ENCODE results near the gene CASK. TPM values are rescaled to one million over a fixed set of nuclear protein-coding genes. Genes with fewer than 3 reads are reported as not detected.

Gene CASK
- total RNA-seq, 1 experiment from 2014 or later = 54.6 TPM

DNA sequence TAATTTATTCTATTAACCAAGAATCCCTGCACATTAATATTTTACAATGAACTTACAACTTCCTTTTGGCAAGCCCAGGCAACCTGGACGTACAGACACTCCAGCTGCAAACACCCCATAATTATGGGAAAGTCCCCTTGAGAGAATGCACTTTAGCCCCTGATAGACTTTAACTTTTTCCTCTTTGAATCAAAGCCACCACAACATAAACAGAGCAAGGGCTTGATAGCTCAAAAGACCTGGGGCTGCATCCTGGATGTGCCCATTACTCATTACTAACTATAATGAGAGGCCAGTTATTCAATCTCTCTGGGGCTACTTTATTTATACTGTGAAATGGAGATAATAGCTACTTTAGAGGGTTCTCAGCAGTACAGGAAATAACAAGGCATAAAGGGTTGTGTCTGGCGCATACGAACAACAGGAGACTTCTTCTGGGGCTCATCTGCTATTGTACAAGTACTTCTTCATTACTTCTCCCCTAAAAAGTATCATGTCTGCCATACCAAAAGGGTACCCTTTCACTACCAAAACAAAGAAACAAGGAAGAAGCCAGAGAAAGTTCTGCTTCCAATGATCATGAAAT, 54.9 kb downstream of the CASK start:
- Mint-ChIP-seq H3K27me3 (ENCODE audit: low read depth) (no peaks in the 10 kb centered on the region), H3K27ac (no peak overlapping the region), H3K4me1 (peaks cover 36% of the 10 kb centered on the region), H3K9me3 (0 out of 2 replicates have a peak, but pooled peaks cover 5% of the 10 kb centered on the region), H3K4me3 (no peak overlapping the region), H3K36me3 (no peaks in the 10 kb centered on the region)
- ATAC-seq = no peak
- TF ChIP-seq FOXJ3 (CRISPR knock-in tag; IDR thresholded peaks at IDR 0.05; ENCODE audit: borderline replicate concordance) = no peak
- TF ChIP-seq IRF2 (CRISPR knock-in tag; IDR thresholded peaks at IDR 0.05; ENCODE audit: borderline replicate concordance, low read depth) = no peak
- TF ChIP-seq FOXK1 (CRISPR knock-in tag; IDR thresholded peaks at IDR 0.05) = no peak
- TF ChIP-seq USF2 (CRISPR knock-in tag; IDR thresholded peaks at IDR 0.05) = no peak
- no peak for TF ChIP-seq SMAD4 (CRISPR knock-in tag; IDR thresholded peaks at IDR 0.05)
- TF ChIP-seq GTF2I (CRISPR knock-in tag; conservative IDR thresholded peaks at IDR 0.05) = no peak
- no peak for TF ChIP-seq ATF1 (CRISPR knock-in tag; IDR thresholded peaks at IDR 0.05)
- TF ChIP-seq, protein P1, sequence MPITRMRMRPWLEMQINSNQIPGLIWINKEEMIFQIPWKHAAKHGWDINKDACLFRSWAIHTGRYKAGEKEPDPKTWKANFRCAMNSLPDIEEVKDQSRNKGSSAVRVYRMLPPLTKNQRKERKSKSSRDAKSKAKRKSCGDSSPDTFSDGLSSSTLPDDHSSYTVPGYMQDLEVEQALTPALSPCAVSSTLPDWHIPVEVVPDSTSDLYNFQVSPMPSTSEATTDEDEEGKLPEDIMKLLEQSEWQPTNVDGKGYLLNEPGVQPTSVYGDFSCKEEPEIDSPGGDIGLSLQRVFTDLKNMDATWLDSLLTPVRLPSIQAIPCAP (CRISPR knock-in tag; IDR thresholded peaks at IDR 0.05) = no peak
- no peak for TF ChIP-seq NR1H2 (CRISPR knock-in tag; IDR thresholded peaks at IDR 0.05)
- TF ChIP-seq, protein P2, sequence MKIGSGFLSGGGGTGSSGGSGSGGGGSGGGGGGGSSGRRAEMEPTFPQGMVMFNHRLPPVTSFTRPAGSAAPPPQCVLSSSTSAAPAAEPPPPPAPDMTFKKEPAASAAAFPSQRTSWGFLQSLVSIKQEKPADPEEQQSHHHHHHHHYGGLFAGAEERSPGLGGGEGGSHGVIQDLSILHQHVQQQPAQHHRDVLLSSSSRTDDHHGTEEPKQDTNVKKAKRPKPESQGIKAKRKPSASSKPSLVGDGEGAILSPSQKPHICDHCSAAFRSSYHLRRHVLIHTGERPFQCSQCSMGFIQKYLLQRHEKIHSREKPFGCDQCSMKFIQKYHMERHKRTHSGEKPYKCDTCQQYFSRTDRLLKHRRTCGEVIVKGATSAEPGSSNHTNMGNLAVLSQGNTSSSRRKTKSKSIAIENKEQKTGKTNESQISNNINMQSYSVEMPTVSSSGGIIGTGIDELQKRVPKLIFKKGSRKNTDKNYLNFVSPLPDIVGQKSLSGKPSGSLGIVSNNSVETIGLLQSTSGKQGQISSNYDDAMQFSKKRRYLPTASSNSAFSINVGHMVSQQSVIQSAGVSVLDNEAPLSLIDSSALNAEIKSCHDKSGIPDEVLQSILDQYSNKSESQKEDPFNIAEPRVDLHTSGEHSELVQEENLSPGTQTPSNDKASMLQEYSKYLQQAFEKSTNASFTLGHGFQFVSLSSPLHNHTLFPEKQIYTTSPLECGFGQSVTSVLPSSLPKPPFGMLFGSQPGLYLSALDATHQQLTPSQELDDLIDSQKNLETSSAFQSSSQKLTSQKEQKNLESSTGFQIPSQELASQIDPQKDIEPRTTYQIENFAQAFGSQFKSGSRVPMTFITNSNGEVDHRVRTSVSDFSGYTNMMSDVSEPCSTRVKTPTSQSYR (CRISPR knock-in tag; IDR thresholded peaks at IDR 0.05) = no peak
- TF ChIP-seq, protein P3, sequence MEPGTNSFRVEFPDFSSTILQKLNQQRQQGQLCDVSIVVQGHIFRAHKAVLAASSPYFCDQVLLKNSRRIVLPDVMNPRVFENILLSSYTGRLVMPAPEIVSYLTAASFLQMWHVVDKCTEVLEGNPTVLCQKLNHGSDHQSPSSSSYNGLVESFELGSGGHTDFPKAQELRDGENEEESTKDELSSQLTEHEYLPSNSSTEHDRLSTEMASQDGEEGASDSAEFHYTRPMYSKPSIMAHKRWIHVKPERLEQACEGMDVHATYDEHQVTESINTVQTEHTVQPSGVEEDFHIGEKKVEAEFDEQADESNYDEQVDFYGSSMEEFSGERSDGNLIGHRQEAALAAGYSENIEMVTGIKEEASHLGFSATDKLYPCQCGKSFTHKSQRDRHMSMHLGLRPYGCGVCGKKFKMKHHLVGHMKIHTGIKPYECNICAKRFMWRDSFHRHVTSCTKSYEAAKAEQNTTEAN (CRISPR knock-in tag; IDR thresholded peaks at IDR 0.05) = no peak
- ChIA-PET CTCF (no interaction called here), POLR2A (no interaction called here)
- no peak for DNase-seq (ENCODE audit: low spot score)

DNA sequence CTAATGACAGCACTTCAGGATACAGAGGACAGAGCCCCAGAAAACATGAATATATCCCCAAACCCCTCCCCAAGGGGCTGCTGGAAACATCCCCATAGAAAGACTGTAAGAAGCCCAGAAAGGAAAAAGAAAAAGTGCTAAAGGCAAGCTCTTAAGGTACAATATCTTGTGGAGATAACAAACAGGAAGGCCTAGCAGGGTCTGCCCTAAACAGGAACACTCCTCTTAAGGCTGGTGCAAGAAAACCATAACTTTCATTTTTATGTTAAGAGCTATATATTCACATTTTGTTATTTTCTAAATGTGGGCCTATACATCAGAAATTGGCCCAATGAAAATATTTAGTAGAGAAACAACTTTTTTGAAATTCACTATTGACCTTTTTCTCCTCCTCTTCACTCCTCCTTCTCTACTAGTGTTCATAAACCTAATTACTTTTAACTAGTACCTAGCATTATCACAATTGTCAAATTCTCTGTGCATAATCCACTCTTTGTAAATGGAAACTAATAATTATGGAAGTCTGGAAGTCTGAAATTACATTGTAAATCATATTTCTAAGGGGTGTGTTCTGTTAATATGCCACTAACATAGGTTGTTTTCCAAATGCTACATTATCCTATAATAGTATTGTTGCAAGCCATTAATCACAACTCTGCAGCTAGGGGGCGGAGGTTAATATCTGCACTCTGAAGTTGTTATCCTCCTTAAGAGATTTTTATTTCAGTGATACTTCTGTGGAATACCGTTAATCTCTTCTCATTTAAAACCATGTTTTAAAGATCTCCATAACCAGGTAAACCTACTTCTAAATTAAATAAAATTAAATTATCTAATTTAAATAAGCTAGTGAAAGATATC, 59.8 kb downstream of the CASK start:
- DNase-seq (ENCODE audit: low spot score) (no peak), ATAC-seq (no peak)
- no peaks in the 10 kb centered on the region for H3K27me3 Mint-ChIP-seq (ENCODE audit: low read depth)
- no peak overlapping the region for H3K27ac Mint-ChIP-seq
- ChIA-PET CTCF (interaction anchor here (1.0 to 1.3 kb wide), 2 partner anchors 9 to 17 kb away, joined by 3 read pairs; no protein-coding TSS in a partner anchor), POLR2A (no interaction called here)
- 0 out of 2 replicates have a peak, but pooled peaks cover 5% of the 10 kb centered on the region for H3K9me3 Mint-ChIP-seq
- H3K36me3 Mint-ChIP-seq = no peaks in the 10 kb centered on the region
- H3K4me1 Mint-ChIP-seq = peaks cover 14% of the 10 kb centered on the region
- no peak overlapping the region for H3K4me3 Mint-ChIP-seq
- no peak for TF ChIP-seq ZNF423 (CRISPR knock-in tag; IDR thresholded peaks at IDR 0.05)
- TF ChIP-seq RORB (CRISPR knock-in tag; IDR thresholded peaks at IDR 0.05) = no peak
- no peak for TF ChIP-seq ATF1 (CRISPR knock-in tag; IDR thresholded peaks at IDR 0.05)
- no peak for TF ChIP-seq NR1H2 (CRISPR knock-in tag; IDR thresholded peaks at IDR 0.05)
- no peak for TF ChIP-seq IRF2 (CRISPR knock-in tag; IDR thresholded peaks at IDR 0.05; ENCODE audit: borderline replicate concordance, low read depth)
- TF ChIP-seq HMGXB4 (CRISPR knock-in tag; IDR thresholded peaks at IDR 0.05) = no peak
- no peak for TF ChIP-seq MLX (CRISPR knock-in tag; IDR thresholded peaks at IDR 0.05)
- TF ChIP-seq ZNF232 (CRISPR knock-in tag; IDR thresholded peaks at IDR 0.05) = no peak
- TF ChIP-seq, protein P4, sequence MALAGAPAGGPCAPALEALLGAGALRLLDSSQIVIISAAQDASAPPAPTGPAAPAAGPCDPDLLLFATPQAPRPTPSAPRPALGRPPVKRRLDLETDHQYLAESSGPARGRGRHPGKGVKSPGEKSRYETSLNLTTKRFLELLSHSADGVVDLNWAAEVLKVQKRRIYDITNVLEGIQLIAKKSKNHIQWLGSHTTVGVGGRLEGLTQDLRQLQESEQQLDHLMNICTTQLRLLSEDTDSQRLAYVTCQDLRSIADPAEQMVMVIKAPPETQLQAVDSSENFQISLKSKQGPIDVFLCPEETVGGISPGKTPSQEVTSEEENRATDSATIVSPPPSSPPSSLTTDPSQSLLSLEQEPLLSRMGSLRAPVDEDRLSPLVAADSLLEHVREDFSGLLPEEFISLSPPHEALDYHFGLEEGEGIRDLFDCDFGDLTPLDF (CRISPR knock-in tag; IDR thresholded peaks at IDR 0.05) = no peak
- TF ChIP-seq ZNF317 (CRISPR knock-in tag; IDR thresholded peaks at IDR 0.05; ENCODE audit: borderline replicate concordance, low read depth) = no peak
- TF ChIP-seq, protein P5, sequence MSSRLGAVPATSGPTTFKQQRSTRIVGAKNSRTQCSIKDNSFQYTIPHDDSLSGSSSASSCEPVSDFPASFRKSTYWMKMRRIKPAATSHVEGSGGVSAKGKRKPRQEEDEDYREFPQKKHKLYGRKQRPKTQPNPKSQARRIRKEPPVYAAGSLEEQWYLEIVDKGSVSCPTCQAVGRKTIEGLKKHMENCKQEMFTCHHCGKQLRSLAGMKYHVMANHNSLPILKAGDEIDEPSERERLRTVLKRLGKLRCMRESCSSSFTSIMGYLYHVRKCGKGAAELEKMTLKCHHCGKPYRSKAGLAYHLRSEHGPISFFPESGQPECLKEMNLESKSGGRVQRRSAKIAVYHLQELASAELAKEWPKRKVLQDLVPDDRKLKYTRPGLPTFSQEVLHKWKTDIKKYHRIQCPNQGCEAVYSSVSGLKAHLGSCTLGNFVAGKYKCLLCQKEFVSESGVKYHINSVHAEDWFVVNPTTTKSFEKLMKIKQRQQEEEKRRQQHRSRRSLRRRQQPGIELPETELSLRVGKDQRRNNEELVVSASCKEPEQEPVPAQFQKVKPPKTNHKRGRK (CRISPR knock-in tag; IDR thresholded peaks at IDR 0.05; ENCODE audit: borderline replicate concordance) = no peak
- no peak for TF ChIP-seq ELF4 (CRISPR knock-in tag; IDR thresholded peaks at IDR 0.05; ENCODE audit: low read depth)
- TF ChIP-seq, protein P6, sequence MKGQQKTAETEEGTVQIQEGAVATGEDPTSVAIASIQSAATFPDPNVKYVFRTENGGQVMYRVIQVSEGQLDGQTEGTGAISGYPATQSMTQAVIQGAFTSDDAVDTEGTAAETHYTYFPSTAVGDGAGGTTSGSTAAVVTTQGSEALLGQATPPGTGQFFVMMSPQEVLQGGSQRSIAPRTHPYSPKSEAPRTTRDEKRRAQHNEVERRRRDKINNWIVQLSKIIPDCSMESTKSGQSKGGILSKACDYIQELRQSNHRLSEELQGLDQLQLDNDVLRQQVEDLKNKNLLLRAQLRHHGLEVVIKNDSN (CRISPR knock-in tag; IDR thresholded peaks at IDR 0.05) = no peak

Measured in WTC11 (cell line).